SH-SY5Y (cell line): ENCODE measurements around the gene FBXO24.

Experiments
- GATA2 ChIP-seq: IDR thresholded peaks from 2 replicates; pipeline ENCODE4 v1.6.1; 2011; ENCODE audit warnings: mild to moderate bottlenecking, low read depth, low read length
- GATA3 ChIP-seq: IDR thresholded peaks from 2 replicates; pipeline ENCODE4 v1.6.1; 2011; ENCODE audit warnings: low read depth, mild to moderate bottlenecking, low read length, moderate library complexity

GRCh38 chr7:100538654-100539435 lies 47.3 kb upstream of the FBXO24 start, which contains the start of gene AGFG2:
- TF ChIP-seq GATA3 (no peak), GATA2 (no peak)
